ENCODE results near the gene GPHA2.

Gene GPHA2

DNA sequence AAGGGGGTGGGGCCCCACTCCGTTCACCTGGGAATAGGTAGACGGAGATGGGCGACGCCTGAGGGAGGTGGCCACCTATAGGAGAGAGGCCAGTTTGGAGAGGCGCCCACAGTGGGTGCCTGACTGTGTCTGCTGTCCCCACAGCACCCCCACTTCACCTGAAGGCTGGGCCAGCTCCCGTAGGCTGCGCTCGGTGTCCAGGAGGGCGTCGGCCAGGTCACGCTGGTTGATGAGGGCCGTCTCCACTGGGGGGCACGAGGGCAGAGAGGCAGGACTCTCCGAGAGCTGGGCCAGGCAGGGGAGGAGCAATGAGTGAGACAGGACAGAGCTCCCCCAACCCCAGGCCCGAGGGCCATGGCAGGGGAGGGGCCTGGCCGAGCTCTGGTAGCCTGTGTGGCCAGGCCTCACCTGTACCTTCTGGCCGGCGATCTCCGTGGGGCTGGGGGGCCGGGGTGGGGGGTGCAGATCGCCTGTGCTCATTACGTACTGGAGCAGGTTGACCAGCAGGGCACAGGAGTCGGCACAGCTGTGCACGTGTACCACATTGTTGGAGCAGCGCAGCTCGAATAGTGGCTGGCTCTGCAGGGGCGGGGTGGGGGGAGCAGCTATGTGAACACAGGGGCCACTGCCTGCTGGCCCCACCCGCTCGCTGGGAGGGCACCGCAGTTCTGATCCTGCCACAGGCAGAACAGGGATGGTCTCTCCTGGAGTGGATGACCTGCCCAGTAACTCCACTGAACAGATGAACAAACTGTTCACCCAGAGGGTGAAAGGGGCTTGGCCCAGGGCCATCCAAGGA, 33.4 kb downstream of the GPHA2 start:
- H3K4me2 ChIP-seq (ENCODE audit: insufficient read depth, low read length, poor library complexity, severe bottlenecking) = no peak overlapping the region
- no peak overlapping the region for H3K14ac ChIP-seq (ENCODE audit: low read length)
- peak overlapping the region; percentile 43 for H3K23ac ChIP-seq (ENCODE audit: low read depth, low read length, poor library complexity)
- H3K27me3 ChIP-seq (ENCODE audit: control insufficient read depth in 3 of 3, insufficient read depth in 3 of 3, low read depth in 1 of 3, low read length in 3 of 3) = no peaks in the 10 kb centered on the region
- H3K36me3 ChIP-seq (replicated peaks in 1 of 2; ENCODE audit: control insufficient read depth in 2 of 2, insufficient read depth in 2 of 2, low read length in 2 of 2) = peaks cover 38 to 47% of the 10 kb centered on the region in 2 donors
- no peak overlapping the region for H4K91ac ChIP-seq (ENCODE audit: low read depth, low read length, poor library complexity)
- no peak overlapping the region for H2BK120ac ChIP-seq (ENCODE audit: low read depth, low read length)
- no peak overlapping the region for H2BK15ac ChIP-seq (ENCODE audit: low read length)
- H3K27ac ChIP-seq (replicated peaks; ENCODE audit: low read length) = no peak overlapping the region
- no peak overlapping the region for H2AFZ ChIP-seq (ENCODE audit: low read length)
- H2AK5ac ChIP-seq (ENCODE audit: low read depth, low read length) = no peak overlapping the region
- H3K4ac ChIP-seq (ENCODE audit: low read length) = no peak overlapping the region
- H3K4me1 ChIP-seq (ENCODE audit: control insufficient read depth in 2 of 2, insufficient read depth in 1 of 2, low read depth in 1 of 2, low read length in 2 of 2) = no peaks in the 10 kb centered on the region
- H3K9ac ChIP-seq (ENCODE audit: low read depth, low read length, poor library complexity) = no peak overlapping the region
- no peak overlapping the region for H3K4me3 ChIP-seq (ENCODE audit: low read length in 2 of 2)
- WGBS, 2 donors (ENCODE audit: extremely low coverage in 2 of 2, insufficient read length in 2 of 2, insufficient replicate concordance in 1 of 2) = no CpG with 5 or more reads among the region's 30 CpGs
- no peak overlapping the region for H2BK5ac ChIP-seq (ENCODE audit: low read length)
- DNase-seq (ENCODE audit: low spot score) = no peak
- H2BK12ac ChIP-seq (ENCODE audit: low read length) = no peak overlapping the region
- H3K79me1 ChIP-seq (ENCODE audit: low read depth, low read length) = peaks cover 4% of the 10 kb centered on the region
- no peak overlapping the region for H3K18ac ChIP-seq (ENCODE audit: low read length)
- no peaks in the 10 kb centered on the region for H3K9me3 ChIP-seq (replicated peaks in 1 of 2; ENCODE audit: control insufficient read depth in 2 of 2, insufficient read depth in 1 of 2, low read depth in 1 of 2, low read length in 2 of 2)
- H4K8ac ChIP-seq (ENCODE audit: low read depth, low read length) = peak overlapping the region; percentile 72

DNA sequence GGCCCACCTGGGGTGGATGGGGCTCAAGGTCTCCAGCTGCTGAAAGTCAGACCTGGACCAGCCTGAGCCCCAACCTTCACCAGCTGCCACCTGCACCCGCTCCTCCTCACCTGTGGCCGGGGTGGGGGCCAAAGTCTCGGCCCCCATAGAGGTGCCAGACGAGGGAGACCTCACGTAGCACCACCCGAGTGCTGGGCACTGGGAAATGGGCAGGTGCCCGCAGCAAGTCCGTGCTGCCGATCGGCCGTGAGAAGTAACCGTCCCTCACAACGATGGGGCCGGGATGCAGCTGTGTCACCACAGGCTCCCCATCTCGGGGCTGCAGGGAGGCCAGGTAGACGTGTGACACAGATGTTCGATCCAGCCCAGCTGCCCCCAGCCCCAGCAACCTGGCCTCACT, 34.9 kb downstream of the GPHA2 start:
- H3K4me1 ChIP-seq (ENCODE audit: control insufficient read depth in 2 of 2, insufficient read depth in 1 of 2, low read depth in 1 of 2, low read length in 2 of 2) = no peaks in the 10 kb centered on the region
- WGBS, 2 donors (ENCODE audit: extremely low coverage in 2 of 2, insufficient read length in 2 of 2, insufficient replicate concordance in 1 of 2) = no CpG with 5 or more reads among the region's 17 CpGs
- no peak overlapping the region for H3K23ac ChIP-seq (ENCODE audit: low read depth, low read length, poor library complexity)
- H3K27me3 ChIP-seq (ENCODE audit: control insufficient read depth in 3 of 3, insufficient read depth in 3 of 3, low read depth in 1 of 3, low read length in 3 of 3) = no peaks in the 10 kb centered on the region
- peaks cover 2% of the 10 kb centered on the region for H3K79me1 ChIP-seq (ENCODE audit: low read depth, low read length)
- no peak for DNase-seq (ENCODE audit: low spot score)
- no peak overlapping the region for H2AFZ ChIP-seq (ENCODE audit: low read length)
- H2BK5ac ChIP-seq (ENCODE audit: low read length) = no peak overlapping the region
- H4K8ac ChIP-seq (ENCODE audit: low read depth, low read length) = no peak overlapping the region
- H3K9ac ChIP-seq (ENCODE audit: low read depth, low read length, poor library complexity) = no peak overlapping the region
- H3K14ac ChIP-seq (ENCODE audit: low read length) = no peak overlapping the region
- H2AK5ac ChIP-seq (ENCODE audit: low read depth, low read length) = no peak overlapping the region
- no peak overlapping the region for H3K27ac ChIP-seq (replicated peaks; ENCODE audit: low read length)
- H3K4me3 ChIP-seq (ENCODE audit: low read length in 2 of 2) = no peak overlapping the region
- H2BK12ac ChIP-seq (ENCODE audit: low read length) = no peak overlapping the region
- H3K4me2 ChIP-seq (ENCODE audit: insufficient read depth, low read length, poor library complexity, severe bottlenecking) = no peak overlapping the region
- H4K91ac ChIP-seq (ENCODE audit: low read depth, low read length, poor library complexity) = no peak overlapping the region
- H3K18ac ChIP-seq (ENCODE audit: low read length) = no peak overlapping the region
- peaks cover 28 to 37% of the 10 kb centered on the region in 2 donors for H3K36me3 ChIP-seq (replicated peaks in 1 of 2; ENCODE audit: control insufficient read depth in 2 of 2, insufficient read depth in 2 of 2, low read length in 2 of 2)
- no peak overlapping the region for H3K4ac ChIP-seq (ENCODE audit: low read length)
- H2BK15ac ChIP-seq (ENCODE audit: low read length) = no peak overlapping the region
- no peak overlapping the region for H2BK120ac ChIP-seq (ENCODE audit: low read depth, low read length)
- H3K9me3 ChIP-seq (replicated peaks in 1 of 2; ENCODE audit: control insufficient read depth in 2 of 2, insufficient read depth in 1 of 2, low read depth in 1 of 2, low read length in 2 of 2) = no peaks in the 10 kb centered on the region

DNA sequence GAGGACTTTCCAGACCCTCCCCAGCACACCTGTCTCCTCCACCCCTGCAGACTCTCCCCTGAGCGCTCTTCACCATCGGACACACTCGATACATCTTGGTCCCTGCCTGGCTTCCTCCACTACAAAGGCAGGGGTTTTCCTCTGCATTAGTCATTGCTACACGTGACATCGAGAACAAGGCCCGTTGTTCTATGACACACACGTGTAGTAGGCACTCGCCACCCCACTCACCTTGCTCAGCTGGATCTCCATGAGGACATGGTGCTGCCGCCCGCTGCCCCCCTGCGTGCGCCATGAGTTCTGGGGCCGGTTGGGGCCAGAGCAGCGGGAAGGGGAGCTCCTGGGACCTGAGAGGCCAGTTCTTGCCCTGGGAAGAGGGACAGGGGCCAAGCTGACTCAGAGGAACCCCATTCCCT, 35.4 kb downstream of the GPHA2 start:
- H3K23ac ChIP-seq (ENCODE audit: low read depth, low read length, poor library complexity) = no peak overlapping the region
- H3K79me1 ChIP-seq (ENCODE audit: low read depth, low read length) = no peaks in the 10 kb centered on the region
- no peak overlapping the region for H2BK12ac ChIP-seq (ENCODE audit: low read length)
- no peak overlapping the region for H3K27ac ChIP-seq (replicated peaks; ENCODE audit: low read length)
- H2BK120ac ChIP-seq (ENCODE audit: low read depth, low read length) = no peak overlapping the region
- H2BK15ac ChIP-seq (ENCODE audit: low read length) = no peak overlapping the region
- H3K9me3 ChIP-seq (replicated peaks in 1 of 2; ENCODE audit: control insufficient read depth in 2 of 2, insufficient read depth in 1 of 2, low read depth in 1 of 2, low read length in 2 of 2) = no peaks in the 10 kb centered on the region
- no peaks in the 10 kb centered on the region for H3K27me3 ChIP-seq (ENCODE audit: control insufficient read depth in 3 of 3, insufficient read depth in 3 of 3, low read depth in 1 of 3, low read length in 3 of 3)
- no peak overlapping the region for H3K4ac ChIP-seq (ENCODE audit: low read length)
- H3K36me3 ChIP-seq (replicated peaks in 1 of 2; ENCODE audit: control insufficient read depth in 2 of 2, insufficient read depth in 2 of 2, low read length in 2 of 2) = peaks cover 25 to 32% of the 10 kb centered on the region in 2 donors
- H3K14ac ChIP-seq (ENCODE audit: low read length) = no peak overlapping the region
- no peak overlapping the region for H3K18ac ChIP-seq (ENCODE audit: low read length)
- H3K4me2 ChIP-seq (ENCODE audit: insufficient read depth, low read length, poor library complexity, severe bottlenecking) = no peak overlapping the region
- H4K8ac ChIP-seq (ENCODE audit: low read depth, low read length) = no peak overlapping the region
- H3K9ac ChIP-seq (ENCODE audit: low read depth, low read length, poor library complexity) = no peak overlapping the region
- H3K4me1 ChIP-seq (ENCODE audit: control insufficient read depth in 2 of 2, insufficient read depth in 1 of 2, low read depth in 1 of 2, low read length in 2 of 2) = no peaks in the 10 kb centered on the region
- no peak overlapping the region for H2BK5ac ChIP-seq (ENCODE audit: low read length)
- no peak overlapping the region for H2AFZ ChIP-seq (ENCODE audit: low read length)
- no peak for DNase-seq (ENCODE audit: low spot score)
- H4K91ac ChIP-seq (ENCODE audit: low read depth, low read length, poor library complexity) = no peak overlapping the region
- H2AK5ac ChIP-seq (ENCODE audit: low read depth, low read length) = no peak overlapping the region
- H3K4me3 ChIP-seq (ENCODE audit: low read length in 2 of 2) = no peak overlapping the region
- WGBS, 2 donors (ENCODE audit: extremely low coverage in 2 of 2, insufficient read length in 2 of 2, insufficient replicate concordance in 1 of 2) = no CpG with 5 or more reads among the region's 14 CpGs

DNA sequence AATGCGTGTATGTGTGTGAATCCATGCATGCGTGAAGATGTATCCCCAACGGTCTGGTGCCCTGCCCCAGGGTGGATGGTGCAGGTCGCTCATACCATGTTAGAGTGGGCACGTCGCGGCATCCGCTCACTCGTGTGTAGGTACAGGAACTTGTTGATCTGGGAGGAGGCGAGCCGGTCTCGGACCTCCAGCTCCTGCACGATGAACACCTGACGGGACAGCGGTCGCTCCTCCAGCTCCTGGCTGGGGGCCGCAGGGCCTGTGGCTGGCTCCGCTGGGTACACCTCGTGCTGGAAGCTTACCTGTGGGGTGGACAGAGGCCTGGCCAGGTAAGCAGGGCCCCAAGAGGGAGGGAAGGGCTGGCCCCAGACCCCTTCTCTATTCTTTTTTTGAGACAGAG, 37.2 kb downstream of the GPHA2 start:
- H3K18ac ChIP-seq (ENCODE audit: low read length) = no peak overlapping the region
- H3K36me3 ChIP-seq (replicated peaks in 1 of 2; ENCODE audit: control insufficient read depth in 2 of 2, insufficient read depth in 2 of 2, low read length in 2 of 2) = peaks cover 22 to 26% of the 10 kb centered on the region in 2 donors
- H2AFZ ChIP-seq (ENCODE audit: low read length) = no peak overlapping the region
- no peak overlapping the region for H4K91ac ChIP-seq (ENCODE audit: low read depth, low read length, poor library complexity)
- no peak overlapping the region for H3K9ac ChIP-seq (ENCODE audit: low read depth, low read length, poor library complexity)
- H3K23ac ChIP-seq (ENCODE audit: low read depth, low read length, poor library complexity) = peak overlapping the region; percentile 73
- no peak overlapping the region for H2AK5ac ChIP-seq (ENCODE audit: low read depth, low read length)
- H3K27ac ChIP-seq (replicated peaks; ENCODE audit: low read length) = no peak overlapping the region
- no peaks in the 10 kb centered on the region for H3K9me3 ChIP-seq (replicated peaks in 1 of 2; ENCODE audit: control insufficient read depth in 2 of 2, insufficient read depth in 1 of 2, low read depth in 1 of 2, low read length in 2 of 2)
- WGBS, 2 donors (ENCODE audit: extremely low coverage in 2 of 2, insufficient read length in 2 of 2, insufficient replicate concordance in 1 of 2) = no CpG with 5 or more reads among the region's 19 CpGs
- peaks cover 0 to 2% of the 10 kb centered on the region in 2 donors for H3K4me1 ChIP-seq (ENCODE audit: control insufficient read depth in 2 of 2, insufficient read depth in 1 of 2, low read depth in 1 of 2, low read length in 2 of 2)
- no peak for DNase-seq (ENCODE audit: low spot score)
- no peak overlapping the region for H3K4me2 ChIP-seq (ENCODE audit: insufficient read depth, low read length, poor library complexity, severe bottlenecking)
- H3K4ac ChIP-seq (ENCODE audit: low read length) = no peak overlapping the region
- H3K14ac ChIP-seq (ENCODE audit: low read length) = peak overlapping the region; percentile 56
- peaks cover 1% of the 10 kb centered on the region for H3K79me1 ChIP-seq (ENCODE audit: low read depth, low read length)
- H2BK5ac ChIP-seq (ENCODE audit: low read length) = no peak overlapping the region
- no peak overlapping the region for H2BK12ac ChIP-seq (ENCODE audit: low read length)
- H2BK120ac ChIP-seq (ENCODE audit: low read depth, low read length) = no peak overlapping the region
- no peak overlapping the region for H2BK15ac ChIP-seq (ENCODE audit: low read length)
- H3K27me3 ChIP-seq (ENCODE audit: control insufficient read depth in 3 of 3, insufficient read depth in 3 of 3, low read depth in 1 of 3, low read length in 3 of 3) = no peaks in the 10 kb centered on the region
- peak overlapping the region; percentile 43 for H4K8ac ChIP-seq (ENCODE audit: low read depth, low read length)
- H3K4me3 ChIP-seq (ENCODE audit: low read length in 2 of 2) = no peak overlapping the region
